CD4-positive, alpha-beta T cell (primary cell): ENCODE results near the gene HECTD4. TPM values are rescaled to one million over a fixed set of nuclear protein-coding genes. Genes with fewer than 3 reads are reported as not detected.
"Not testable (repeated sequence)": the region's sequence is repeated elsewhere in the genome, so short reads cannot be mapped to it uniquely, and the experiment has no call there.

ENCODE experiments used
- ATAC-seq: fragments of 200-7000 bp; cut with Tn5 transposase; one replicate; pipeline ENCODE4 v1.10.0; 2022; ENCODE audit warnings: mild to moderate bottlenecking; ENCODE audit not compliant: poor library complexity
- CTCF ChIA-PET: fragments of 350-600 bp; sonication (Branson Sonifier 250); formaldehyde crosslinking; loops from one replicate; lab custom pipeline; 2021; ENCODE audit warnings: antibody characterized with exemption, inconsistent platforms; lab: Charles Lee
- POLR2A ChIA-PET: fragments of 350-600 bp; sonication (Branson Sonifier 250); formaldehyde crosslinking; loops from one replicate; lab custom pipeline; 2021; ENCODE audit warnings: antibody characterized with exemption, inconsistent platforms; lab: Charles Lee
- DNase-seq, 14 experiments: peaks; one replicate each; pipeline ENCODE4 v3.0.0-alpha.2; 2013 to 2020; ENCODE audit warnings: mixed read lengths in 2 of 14
- H3K27ac ChIP-seq, 2 donors: one replicate each; pipeline versions ENCODE4 v1.5.1 to v1.7.0; 2013; ENCODE audit warnings: low read length in 2 of 2, low read depth in 1 of 2, mild to moderate bottlenecking in 1 of 2
- H3K27me3 ChIP-seq, 2 experiments: 1 replicate in 1 of 2; 2 replicates in 1 of 2; pipeline versions ENCODE4 v1.6.1 to v1.7.0; 2013; ENCODE audit warnings: low read length in 2 of 2, control low read depth in 1 of 2, mild to moderate bottlenecking in 1 of 2, moderate library complexity in 1 of 2; ENCODE audit not compliant: insufficient read depth in 2 of 2, control insufficient read depth in 1 of 2
- H3K36me3 ChIP-seq: one replicate; pipeline ENCODE4 v1.6.1; 2013; ENCODE audit warnings: low read length, control low read depth; ENCODE audit not compliant: insufficient read depth
- H3K4me1 ChIP-seq: one replicate; pipeline ENCODE4 v1.6.1; 2013; ENCODE audit warnings: low read length, control low read depth; ENCODE audit not compliant: insufficient read depth
- H3K4me3 ChIP-seq: one replicate; pipeline ENCODE4 v1.5.1; 2013; ENCODE audit warnings: mild to moderate bottlenecking, low read length, moderate library complexity
- H3K9me3 ChIP-seq, 2 experiments: 1 replicate in 1 of 2; 2 replicates in 1 of 2; pipeline versions ENCODE4 v1.6.1 to v1.7.0; 2013; ENCODE audit warnings: low read length in 2 of 2, mild to moderate bottlenecking in 2 of 2, control low read depth in 1 of 2, moderate library complexity in 1 of 2; ENCODE audit not compliant: control insufficient read depth in 1 of 2, insufficient read depth in 1 of 2
- H3K27ac Mint-ChIP-seq: one replicate; pipeline ENCODE4 v1.8.0; 2020; ENCODE audit warnings: mixed read lengths
- H3K27me3 Mint-ChIP-seq: one replicate; pipeline ENCODE4 v1.8.0; 2021; ENCODE audit warnings: mixed read lengths
- H3K36me3 Mint-ChIP-seq: one replicate; pipeline ENCODE4 v1.8.0; 2021; ENCODE audit warnings: low read depth, mixed read lengths
- H3K4me1 Mint-ChIP-seq: one replicate; pipeline ENCODE4 v1.8.0; 2021; ENCODE audit warnings: low read depth, mixed read lengths
- H3K4me3 Mint-ChIP-seq: one replicate; pipeline ENCODE4 v1.8.0; 2020; ENCODE audit warnings: mild to moderate bottlenecking, mixed read lengths
- H3K9me3 Mint-ChIP-seq: one replicate; pipeline ENCODE4 v1.8.0; 2020; ENCODE audit warnings: mixed read lengths
- CTCF ChIP-seq: fragments of 200-600 bp; IDR thresholded peaks from one replicate; pipeline ENCODE4 v1.8.0; 2022; ENCODE audit warnings: antibody characterized with exemption, mild to moderate bottlenecking
- intact Hi-C, 2 experiments: fragments of 100-400 bp; cut with DNase I in 1 of 2; cut with micrococcal nuclease in 1 of 2; formaldehyde crosslinking; loops; one replicate each; pipeline versions ENCODE4 v1.15.1 to v1.9.0; 2023 to 2025; cut with DNase I, micrococcal nuclease
- total RNA-seq, 174 experiments: library from RNA in 2 of 174; stranded (reverse) in 2 of 174; gene quantifications; one replicate each; pipeline ENCODE4 v1.2.3 and lab custom pipeline; 2021 to 2026

HECTD4 gene
- total RNA-seq, 2 experiments from 2014 or later, result 40.2 to 43.3 TPM

- H3K9me3 ChIP-seq, result no peaks in the 10 kb centered on the region
- H3K27ac ChIP-seq, result no peak overlapping the region
- TF ChIP-seq CTCF, result no peak
- CTCF ChIA-PET, result interaction anchor here (2.2 kb wide), 1 partner anchor 12 kb away, joined by 5 read pairs; no protein-coding TSS in a partner anchor
- intact Hi-C loops, result no loop called here
- DNase-seq (no peak), ATAC-seq (no peak)
- Mint-ChIP-seq H3K4me1 (no peaks in the 10 kb centered on the region), H3K4me3 (no peak overlapping the region), H3K9me3 (no peaks in the 10 kb centered on the region), H3K27me3 (no peaks in the 10 kb centered on the region), H3K36me3 (peaks cover 76% of the 10 kb centered on the region), H3K27ac (no peak overlapping the region)
- no peaks in the 10 kb centered on the region for H3K4me1 ChIP-seq
- H3K4me3 ChIP-seq, result no peak overlapping the region
- POLR2A ChIA-PET, result no interaction called here
- H3K27me3 ChIP-seq, result no peaks in the 10 kb centered on the region
- peaks cover 41% of the 10 kb centered on the region for H3K36me3 ChIP-seq
Observed at GRCh38 chr12:112252184-112252583, 130.0 kb downstream of the HECTD4 start.

GRCh38 chr12:112244902-112245301 lies 137.3 kb downstream of the HECTD4 start:
- DNase-seq, POLR2A ChIA-PET, H3K4me3 ChIP-seq, H3K9me3 ChIP-seq, H3K9me3 Mint-ChIP-seq, H3K27me3 Mint-ChIP-seq, ATAC-seq, H3K27me3 ChIP-seq, H3K4me1 ChIP-seq, intact Hi-C loops, H3K4me3 Mint-ChIP-seq, H3K4me1 Mint-ChIP-seq, CTCF ChIA-PET, H3K27ac ChIP-seq, H3K27ac Mint-ChIP-seq: not testable (repeated sequence)
- H3K36me3 ChIP-seq, result peaks cover 37% of the 10 kb centered on the region
- H3K36me3 Mint-ChIP-seq, result peaks cover 60% of the 10 kb centered on the region

GRCh38 chr12:112243255-112244110 lies 138.7 kb downstream of the HECTD4 start:
- Histone ChIP-seq H3K27me3 (no peaks in the 10 kb centered on the region), H3K27ac (no peak overlapping the region), H3K4me1 (no peaks in the 10 kb centered on the region), H3K36me3 (peaks cover 50% of the 10 kb centered on the region), H3K4me3 (no peak overlapping the region), H3K9me3 (no peaks in the 10 kb centered on the region)
- DNase-seq (no peak), ATAC-seq (no peak)
- no peak overlapping the region for H3K4me3 Mint-ChIP-seq
- no peak for TF ChIP-seq CTCF
- H3K4me1 Mint-ChIP-seq, result no peaks in the 10 kb centered on the region
- CTCF ChIA-PET, result no interaction called here
- H3K36me3 Mint-ChIP-seq, result peaks cover 69% of the 10 kb centered on the region
- H3K27me3 Mint-ChIP-seq, result no peaks in the 10 kb centered on the region
- H3K9me3 Mint-ChIP-seq, result no peaks in the 10 kb centered on the region
- POLR2A ChIA-PET, result no interaction called here
- intact Hi-C loops, result no loop called here
- no peak overlapping the region for H3K27ac Mint-ChIP-seq
